Stimulated activated CD8-positive, alpha-beta memory T cell treated with anti-CD3 and anti-CD28 coated beads, Interleukin-4, amount 100 ng/mL, for 24 hours (primary cell): ENCODE measurements around the gene USP7.
"Not testable (repeated sequence)": the region's sequence is repeated elsewhere in the genome, so short reads cannot be mapped to it uniquely, and the experiment has no call there.

Source experiments
- DNase-seq: peaks from one replicate; pipeline ENCODE4 v3.0.0-alpha.2; 2020; ENCODE audit warnings: low read depth

USP7 gene

DNA sequence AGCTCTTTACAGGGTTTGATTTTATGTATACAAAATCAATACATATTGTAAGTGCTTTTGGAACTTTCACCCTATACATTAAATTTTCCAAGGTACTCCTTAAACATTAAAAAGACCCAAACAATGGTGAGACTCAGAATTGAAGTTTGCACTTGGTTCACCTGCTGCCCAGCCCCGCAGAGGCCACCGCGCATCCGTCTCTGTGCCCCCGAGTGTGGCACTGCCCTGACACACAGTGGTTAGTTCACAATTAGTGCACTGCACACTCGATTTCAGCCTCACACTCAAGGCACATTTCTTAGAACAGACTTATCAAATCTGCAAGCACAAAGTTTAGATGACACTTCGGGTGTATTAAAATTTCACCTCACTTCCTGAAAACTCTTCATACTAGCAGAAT is 38.3 kb downstream of the USP7 start:
- DNase-seq: no peak

- DNase-seq: no peak
Measured at GRCh38 chr16:8924214-8924613, 39.5 kb downstream of the USP7 start.

- no peak for DNase-seq
Measured at GRCh38 chr16:8923199-8923598, 40.5 kb downstream of the USP7 start.

GRCh38 chr16:8921347-8921984 is 42.2 kb downstream of the USP7 start:
- DNase-seq: no peak

DNA sequence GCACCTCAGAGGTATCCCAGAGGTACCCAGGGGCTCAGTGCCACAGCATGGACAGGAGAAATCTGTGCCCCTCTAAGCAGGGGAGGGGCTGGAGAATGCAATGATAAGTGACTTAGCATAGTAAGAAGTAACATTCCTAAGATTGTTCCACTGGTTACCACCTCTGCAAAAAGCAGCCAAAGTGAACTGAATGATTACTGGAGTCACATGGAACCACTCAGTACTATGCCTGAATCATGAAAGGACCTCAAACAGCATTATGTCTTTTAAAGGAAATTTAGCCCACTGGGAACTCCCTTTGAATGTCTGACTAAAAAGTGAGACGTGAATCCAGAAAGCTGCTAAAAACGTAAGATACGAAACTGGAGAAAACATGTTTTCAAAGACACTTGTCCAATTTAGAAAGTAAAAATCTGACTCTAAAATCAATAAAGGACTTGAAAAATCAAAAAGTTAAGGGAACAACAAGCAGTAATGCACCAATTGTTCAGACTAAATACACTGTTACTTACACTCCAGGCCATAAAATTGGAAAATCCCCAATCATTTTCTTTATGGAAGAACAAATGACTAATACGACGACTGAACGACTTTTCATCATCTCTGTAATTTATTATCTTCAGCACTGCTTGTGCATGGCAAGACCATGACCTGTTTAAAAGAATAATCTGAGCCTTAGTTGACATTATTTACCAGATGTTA is 42.9 kb downstream of the USP7 start:
- no peak for DNase-seq

GRCh38 chr16:8919934-8920462 is 43.7 kb downstream of the USP7 start:
- DNase-seq: no peak

GRCh38 chr16:8919089-8919933 is 44.4 kb downstream of the USP7 start:
- DNase-seq: no peak

- DNase-seq: not testable (repeated sequence)
Measured at GRCh38 chr16:8917336-8917735, 46.4 kb downstream of the USP7 start.

DNA sequence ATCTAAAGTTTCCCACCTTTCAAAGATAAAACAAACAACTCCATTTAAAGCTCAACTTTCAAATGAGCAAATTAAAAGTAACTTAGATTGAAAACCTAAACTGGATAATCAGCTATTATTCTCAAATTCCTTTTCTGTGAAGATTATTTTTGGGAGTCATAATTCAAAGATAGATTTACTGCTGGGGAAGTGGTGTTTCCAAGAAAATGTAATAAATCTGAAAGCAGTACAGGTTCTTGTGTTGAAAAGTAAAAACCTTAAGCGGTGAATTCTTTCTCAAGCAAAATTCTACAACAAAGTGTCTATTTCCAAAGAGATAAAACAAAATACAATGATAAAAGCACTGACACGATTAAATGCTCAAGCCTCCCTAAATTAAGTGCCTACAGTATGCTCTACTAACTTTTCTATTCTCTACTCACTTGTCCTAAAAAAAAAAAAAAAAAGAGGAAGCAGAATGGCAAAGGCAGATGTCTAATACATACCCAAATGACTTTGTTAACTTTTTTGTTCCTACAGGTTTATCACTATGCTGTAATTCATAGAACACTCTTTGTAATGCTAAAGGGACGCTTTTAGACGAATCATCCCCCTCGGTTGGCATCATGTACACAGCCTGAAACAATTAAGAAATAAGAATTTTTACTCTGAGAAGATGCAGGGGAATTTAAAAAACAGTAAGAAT is 47.0 kb downstream of the USP7 start:
- no peak for DNase-seq

- no peak for DNase-seq
Measured at GRCh38 chr16:8915722-8916301, 47.9 kb downstream of the USP7 start.

DNA sequence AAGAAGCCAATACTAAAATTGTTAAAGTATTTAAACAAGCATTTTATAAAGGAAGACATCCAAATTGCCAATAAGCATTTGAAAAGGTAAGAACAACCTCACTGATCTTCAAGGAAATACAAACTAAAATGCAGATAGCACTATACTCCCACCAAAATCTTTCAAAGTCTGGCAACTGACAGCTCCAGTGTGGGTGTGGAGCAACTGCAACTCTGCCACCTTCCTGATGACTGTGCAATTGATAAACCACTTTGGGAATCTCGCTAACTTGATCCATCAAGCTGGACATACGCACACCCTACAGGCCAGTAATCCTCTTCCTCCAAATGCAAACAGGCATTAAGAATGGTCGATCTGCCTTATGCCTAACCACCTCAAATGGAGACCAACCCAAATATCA is 49.6 kb downstream of the USP7 start:
- no peak for DNase-seq

DNA sequence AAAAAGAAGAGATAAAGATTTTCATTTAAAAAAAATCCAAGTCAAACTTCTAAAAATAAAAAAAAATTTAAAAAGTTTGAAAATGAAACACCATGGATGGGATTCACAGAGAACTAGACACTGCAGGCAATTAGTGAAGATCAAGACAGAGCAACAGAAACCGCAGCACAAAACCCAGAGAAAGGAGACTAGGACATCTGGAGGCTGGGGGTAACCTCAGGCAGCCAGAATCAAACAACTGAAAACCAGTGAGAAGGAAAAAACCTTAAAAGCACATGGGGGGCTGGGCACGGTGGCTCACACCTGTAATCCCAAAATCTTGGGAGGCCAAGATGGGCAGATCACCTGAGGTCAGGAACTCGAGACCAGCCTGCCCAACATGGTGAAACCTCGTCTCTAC is 50.9 kb downstream of the USP7 start:
- no peak for DNase-seq

- no peak for DNase-seq
Measured at GRCh38 chr16:8910811-8911210, 52.9 kb downstream of the USP7 start.

DNA sequence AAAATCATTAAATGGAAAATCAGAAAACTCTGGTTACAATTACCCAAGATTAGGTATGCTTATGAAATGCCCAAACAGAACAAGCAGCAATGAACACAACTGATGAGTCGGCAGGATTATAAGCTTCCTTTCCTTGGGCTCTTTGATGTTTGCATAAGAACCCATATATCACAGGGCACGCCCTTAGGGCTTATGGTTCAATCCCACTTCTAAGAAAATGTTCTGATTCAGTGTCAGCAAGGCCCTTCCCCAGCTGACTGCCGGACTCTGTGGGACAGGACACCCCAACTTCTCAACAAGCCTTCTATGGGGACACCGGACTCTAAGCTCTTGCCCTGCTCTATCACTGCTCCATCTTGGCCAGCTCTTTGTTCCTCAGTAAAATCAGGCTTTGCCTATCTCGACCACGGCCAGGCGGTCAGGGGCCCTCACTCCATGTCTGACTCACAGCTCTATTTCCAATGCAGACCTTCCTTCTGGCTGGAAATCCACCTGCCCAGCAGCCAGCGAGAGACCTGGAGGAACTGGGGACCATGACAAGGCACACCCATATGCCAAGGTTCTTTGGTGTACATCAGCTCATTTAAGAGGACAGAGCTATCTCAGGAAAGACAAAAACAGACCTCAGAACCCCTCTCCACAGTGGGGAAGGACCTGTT is 54.8 kb downstream of the USP7 start:
- no peak for DNase-seq

GRCh38 chr16:8907096-8907495 is 56.6 kb downstream of the USP7 start:
- no peak for DNase-seq

DNA sequence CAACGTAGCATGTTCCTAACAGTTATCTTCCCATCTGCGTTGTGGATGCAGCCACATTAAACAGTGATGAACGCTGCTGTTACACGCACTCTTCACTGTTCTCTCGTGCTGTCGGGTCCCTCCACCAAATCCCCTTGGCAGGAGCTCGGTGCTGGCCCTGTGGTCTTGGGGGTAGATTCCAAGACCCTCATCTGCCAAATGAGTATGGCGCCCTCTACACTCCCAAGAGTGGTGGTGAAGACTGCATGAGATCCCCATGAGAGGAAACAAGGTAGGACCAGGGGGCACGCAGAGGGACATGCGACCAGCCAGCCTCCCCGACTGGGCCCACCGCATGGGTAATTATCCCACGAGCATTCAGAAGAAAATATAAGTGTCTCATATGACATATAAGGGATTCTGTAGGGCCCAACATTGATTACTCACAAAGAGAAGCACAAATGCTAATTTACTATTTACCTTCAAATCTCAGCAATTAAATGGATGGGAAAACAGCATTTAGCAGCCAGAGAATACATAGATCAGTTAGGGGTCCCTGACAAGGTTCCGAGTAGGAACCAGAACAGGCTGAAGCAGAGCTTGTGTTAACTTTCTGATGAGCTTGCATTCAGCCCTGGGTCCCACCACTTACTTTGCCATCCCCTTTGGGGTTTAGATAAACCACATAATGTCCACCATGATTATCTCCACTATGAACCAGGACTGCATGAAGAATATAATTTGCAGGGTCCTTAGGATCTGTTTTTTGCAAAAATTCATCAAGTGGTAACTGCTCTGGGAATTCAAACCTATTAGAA is 57.7 kb downstream of the USP7 start:
- no peak for DNase-seq

DNA sequence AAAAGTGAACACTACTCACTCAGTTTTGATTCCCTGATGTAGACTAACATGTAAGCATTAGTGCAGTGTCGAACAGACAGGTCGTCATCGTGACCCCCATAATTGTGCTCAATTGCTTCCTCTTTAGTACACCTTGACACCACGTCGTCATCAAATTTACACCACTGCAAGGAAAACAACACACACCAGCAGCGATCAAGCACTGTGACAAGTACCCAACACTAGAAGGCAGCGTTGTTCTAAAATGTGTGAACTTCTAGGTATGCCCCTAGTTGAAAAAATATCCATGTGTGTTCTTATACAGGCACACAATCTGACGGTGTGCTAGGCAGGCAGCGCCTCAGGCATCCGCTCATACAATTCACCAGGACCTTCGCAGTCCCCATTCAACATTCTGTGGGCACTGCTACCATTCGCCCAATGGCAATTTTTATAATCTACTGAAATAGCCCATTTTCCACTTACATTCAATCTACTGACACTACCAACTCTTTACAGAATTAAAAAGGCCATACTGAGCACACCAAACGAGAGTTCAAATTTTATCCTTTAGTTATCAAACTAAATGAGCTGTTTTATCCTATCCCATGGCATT is 58.4 kb downstream of the USP7 start:
- no peak for DNase-seq

DNA sequence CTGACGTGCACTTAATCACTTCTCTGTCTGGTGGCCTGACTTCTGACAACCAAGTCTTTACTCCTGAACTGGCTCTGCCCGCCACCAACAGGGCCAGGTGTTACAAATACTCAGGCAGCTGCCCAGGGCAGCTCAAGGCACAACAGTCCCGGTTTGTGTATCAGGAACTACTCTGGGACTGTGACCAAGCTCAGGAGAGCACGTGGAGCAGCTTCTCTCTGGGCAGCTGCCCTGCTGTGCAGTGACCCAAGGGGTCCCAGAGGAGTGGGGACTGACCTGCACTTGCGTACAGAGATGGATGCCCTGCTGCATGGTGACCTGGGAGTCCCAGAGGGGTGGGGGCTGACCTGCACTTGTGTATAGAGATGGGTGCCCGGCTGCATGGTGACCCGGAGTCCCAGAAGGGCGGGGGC is 59.7 kb downstream of the USP7 start:
- DNase-seq: no peak

GRCh38 chr16:8903004-8903403 is 60.7 kb downstream of the USP7 start:
- no peak for DNase-seq

- DNase-seq: no peak
Measured at GRCh38 chr16:8901320-8901861, 62.3 kb downstream of the USP7 start.
